ENCODE results near the gene TTC31.

The TTC31 gene

GRCh38 chr2:74503506-74504475 is 20.9 kb downstream of the TTC31 start:
- no peak for DNase-seq

GRCh38 chr2:74504591-74504990 is 21.7 kb downstream of the TTC31 start:
- no peak for DNase-seq

- no peak for DNase-seq
Observed at GRCh38 chr2:74505448-74506246, 22.8 kb downstream of the TTC31 start.

GRCh38 chr2:74507145-74507925 is 24.5 kb downstream of the TTC31 start, which contains the start of gene PCGF1:
Gene PCGF1 (minus strand): TSS chr2:74507695. CDS start chr2:74507668, 27 bp downstream.
- DNase-seq = peak; percentile 77 to 100 (median 95)

GRCh38 chr2:74507926-74508520 is 25.1 kb downstream of the TTC31 start:
- DNase-seq = peak in 13 of 51 donors; percentile 10 to 55 (median 25)

GRCh38 chr2:74510272-74510671 is 27.4 kb downstream of the TTC31 start:
- DNase-seq = no peak

- no peak for DNase-seq
Observed at GRCh38 chr2:74511104-74511989, 28.5 kb downstream of the TTC31 start.

GRCh38 chr2:74512744-74513604 is 30.1 kb downstream of the TTC31 start:
- DNase-seq = no peak

- no peak for DNase-seq
Observed at GRCh38 chr2:74513605-74514367, 30.9 kb downstream of the TTC31 start.

- DNase-seq = no peak
Observed at GRCh38 chr2:74514368-74515270, 31.7 kb downstream of the TTC31 start, which contains the start of gene TLX2. Gene TLX2 (plus strand): TSS chr2:74514450. CDS start chr2:74514807, 357 bp downstream.

- DNase-seq = no peak
Observed at GRCh38 chr2:74515271-74515980, 32.5 kb downstream of the TTC31 start.

- peak in 19 of 51 donors; percentile 2 to 57 (median 14) for DNase-seq
Observed at GRCh38 chr2:74515981-74516633, 33.2 kb downstream of the TTC31 start.

- DNase-seq = no peak
Observed at GRCh38 chr2:74516650-74517049, 33.8 kb downstream of the TTC31 start.

GRCh38 chr2:74522516-74522915 is 39.6 kb downstream of the TTC31 start:
- no peak for DNase-seq

GRCh38 chr2:74524005-74524404 is 41.1 kb downstream of the TTC31 start:
- DNase-seq = no peak

Measured in hypothalamus (tissue), 51 donors.